BJ (cell line): ENCODE results near the gene SCD5. TPM values are rescaled to one million over a fixed set of nuclear protein-coding genes. Genes with fewer than 3 reads are reported as not detected.

ENCODE experiments used
- CTCF ChIA-PET: fragments of 350-600 bp; formaldehyde crosslinking; extraction: SDS; loops from one replicate; lab custom pipeline; 2021; ENCODE audit warnings: antibody characterized with exemption, inconsistent platforms; lab: Yijun Ruan, JAX
- POLR2A ChIA-PET: fragments of 300-600 bp; sonication (Branson Sonifier 250); formaldehyde crosslinking; extraction: SDS; loops from one replicate; lab custom pipeline; 2021; ENCODE audit warnings: antibody characterized with exemption; lab: Charles Lee
- DNase-seq: peaks from one replicate; pipeline ENCODE4 v3.0.0-alpha.2; 2011; ENCODE audit warnings: low read depth
- H3K27me3 ChIP-seq: 2 replicates; pipeline ENCODE4 v1.6.0; 2011; ENCODE audit warnings: low read length; ENCODE audit not compliant: control insufficient read depth, insufficient read depth
- H3K36me3 ChIP-seq: 2 replicates; pipeline ENCODE4 v1.5.1; 2011; ENCODE audit warnings: low read length; ENCODE audit not compliant: control insufficient read depth, insufficient read depth
- H3K4me3 ChIP-seq: 2 replicates; pipeline ENCODE4 v1.5.1; 2011; ENCODE audit warnings: low read depth, mild to moderate bottlenecking, control low read depth, low read length
- CTCF ChIP-seq: IDR thresholded peaks from 2 replicates; pipeline ENCODE4 v1.5.1; 2011; ENCODE audit warnings: low read depth, mild to moderate bottlenecking, control low read depth, inconsistent platforms, low read length, moderate library complexity; ENCODE audit not compliant: insufficient read depth
- polyA plus RNA-seq: library from polyadenylated mRNA; depleted of rRNA; stranded (reverse); fragments of >200 nt; gene quantifications from 2 replicates; pipeline ENCODE4 v1.2.3, GENCODE V29; 2011

Gene SCD5
- polyA plus RNA-seq, 1 experiment: 32.5 TPM

- TF ChIP-seq CTCF: no peak
- CTCF ChIA-PET: interaction anchor here (1.5 kb wide), 1 partner anchor 8 kb away, joined by 3 read pairs; no protein-coding TSS in a partner anchor
- no peak overlapping the region for H3K4me3 ChIP-seq
- no peaks in the 10 kb centered on the region for H3K27me3 ChIP-seq
- no peaks in the 10 kb centered on the region for H3K36me3 ChIP-seq
- POLR2A ChIA-PET: no interaction called here
- DNase-seq: peak; percentile 74
Observed at GRCh38 chr4:82643994-82644733, 154.4 kb downstream of the SCD5 start.

- TF ChIP-seq CTCF: no peak
- ChIA-PET POLR2A (no interaction called here), CTCF (no interaction called here)
- Histone ChIP-seq H3K27me3 (no peaks in the 10 kb centered on the region), H3K4me3 (no peak overlapping the region), H3K36me3 (no peaks in the 10 kb centered on the region)
- no peak for DNase-seq
Observed at GRCh38 chr4:82642331-82642730, 156.3 kb downstream of the SCD5 start.

GRCh38 chr4:82640540-82640939, 158.1 kb downstream of the SCD5 start:
- Histone ChIP-seq H3K4me3 (no peak overlapping the region), H3K27me3 (no peaks in the 10 kb centered on the region), H3K36me3 (no peaks in the 10 kb centered on the region)
- no peak for TF ChIP-seq CTCF
- POLR2A ChIA-PET: no interaction called here
- DNase-seq: no peak
- CTCF ChIA-PET: no interaction called here

- TF ChIP-seq CTCF: no peak
- CTCF ChIA-PET: no interaction called here
Observed at GRCh38 chr4:82639971-82640370, 158.6 kb downstream of the SCD5 start.

GRCh38 chr4:82638479-82638878, 160.1 kb downstream of the SCD5 start:
- DNase-seq: no peak
- CTCF ChIA-PET: no interaction called here
- TF ChIP-seq CTCF: no peak
- Histone ChIP-seq H3K36me3 (no peaks in the 10 kb centered on the region), H3K27me3 (no peaks in the 10 kb centered on the region), H3K4me3 (no peak overlapping the region)
- POLR2A ChIA-PET: no interaction called here

More at GRCh38 chr4:82639971-82640370, 158.6 kb downstream of the SCD5 start:
- H3K27me3 ChIP-seq: no peaks in the 10 kb centered on the region
- H3K36me3 ChIP-seq: no peaks in the 10 kb centered on the region
- POLR2A ChIA-PET: no interaction called here
- no peak for DNase-seq
- no peak overlapping the region for H3K4me3 ChIP-seq
